GM18909 (cell line): ENCODE data around the gene ZIC4.

Source experiments
- ATAC-seq: cut with Tn5 transposase; IDR thresholded peaks from one replicate; pipeline ENCODE4 v1.9.1; 2021; ENCODE audit warnings: mild to moderate bottlenecking; ENCODE audit not compliant: unreplicated experiment, poor library complexity

The ZIC4 gene

GRCh38 chr3:147377412-147378367, 28.7 kb downstream of the ZIC4 start:
- ATAC-seq, result no peak

DNA sequence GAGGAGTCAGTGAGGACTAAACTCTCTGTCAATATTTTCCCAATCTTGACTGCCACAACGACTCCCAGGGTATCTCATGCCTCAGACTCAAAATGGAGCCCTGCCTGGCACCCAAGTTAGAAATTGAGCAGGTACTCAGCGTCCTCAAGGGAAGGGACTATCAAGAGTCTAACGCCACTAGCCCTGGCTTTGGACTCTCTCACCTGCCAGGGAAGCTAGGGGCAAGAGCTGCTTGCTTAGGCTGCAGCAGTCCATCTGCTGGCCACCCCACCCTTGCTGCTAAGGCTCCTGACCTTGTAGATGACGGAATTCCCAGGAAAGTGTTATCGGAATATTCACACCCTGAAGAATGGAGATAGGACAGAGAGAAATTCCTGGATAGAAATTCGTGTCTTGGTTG, 33.0 kb downstream of the ZIC4 start:
- ATAC-seq, result no peak

GRCh38 chr3:147372525-147373027, 33.8 kb downstream of the ZIC4 start:
- ATAC-seq, result no peak

DNA sequence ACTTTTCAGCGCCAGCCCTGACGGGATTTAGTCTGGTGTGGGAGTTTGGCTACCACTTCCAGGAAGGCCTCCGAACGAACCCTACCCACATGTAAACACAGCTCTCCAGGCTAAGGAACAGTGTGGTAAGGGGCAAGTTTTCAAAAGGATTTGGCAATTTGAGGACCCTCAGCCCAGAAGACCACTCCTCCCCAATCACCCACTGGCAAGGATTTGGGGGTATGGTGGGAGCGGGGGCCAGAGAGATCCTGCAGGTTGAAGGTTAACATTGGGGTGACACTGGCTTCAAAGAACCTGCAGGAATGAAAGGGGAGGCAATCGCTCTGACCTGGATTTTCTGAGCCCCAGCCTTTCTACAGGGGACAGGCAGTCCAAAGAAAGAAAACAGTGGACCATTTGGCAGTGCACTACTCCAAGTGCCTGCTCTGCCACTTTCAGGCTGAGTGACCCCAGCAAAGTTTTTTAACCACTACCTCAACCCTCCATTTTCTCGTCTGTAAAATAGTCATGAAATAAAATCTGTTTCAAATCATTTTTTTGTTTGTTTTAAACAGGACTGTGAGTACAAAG, 34.5 kb downstream of the ZIC4 start:
- no peak for ATAC-seq

GRCh38 chr3:147371140-147371539, 35.2 kb downstream of the ZIC4 start:
- no peak for ATAC-seq

GRCh38 chr3:147370349-147370748, 36.0 kb downstream of the ZIC4 start:
- ATAC-seq, result no peak

DNA sequence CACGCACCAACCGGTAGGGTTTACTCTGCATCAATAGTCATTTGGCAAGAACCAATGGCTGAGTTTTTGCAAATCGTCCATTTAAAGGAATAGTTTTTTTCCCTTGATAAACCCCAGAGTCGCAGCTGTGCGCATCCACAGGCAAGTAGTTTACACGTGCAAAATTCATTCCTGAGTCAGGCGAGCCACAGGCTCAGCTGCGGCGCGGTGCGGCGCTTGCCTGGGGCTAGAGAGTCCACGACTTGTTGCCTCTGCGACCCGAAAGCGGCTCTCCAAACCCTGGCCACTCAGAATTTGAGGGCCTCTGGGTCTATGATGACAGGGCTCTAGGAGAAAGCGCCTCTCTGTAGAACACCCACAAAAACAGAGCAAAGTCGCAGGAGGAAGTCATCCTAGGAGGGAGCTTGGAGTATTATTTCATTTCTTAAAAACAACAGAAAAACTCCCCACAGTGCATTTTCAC, 36.7 kb downstream of the ZIC4 start:
- no peak for ATAC-seq

GRCh38 chr3:147369231-147369630, 37.1 kb downstream of the ZIC4 start:
- no peak for ATAC-seq

DNA sequence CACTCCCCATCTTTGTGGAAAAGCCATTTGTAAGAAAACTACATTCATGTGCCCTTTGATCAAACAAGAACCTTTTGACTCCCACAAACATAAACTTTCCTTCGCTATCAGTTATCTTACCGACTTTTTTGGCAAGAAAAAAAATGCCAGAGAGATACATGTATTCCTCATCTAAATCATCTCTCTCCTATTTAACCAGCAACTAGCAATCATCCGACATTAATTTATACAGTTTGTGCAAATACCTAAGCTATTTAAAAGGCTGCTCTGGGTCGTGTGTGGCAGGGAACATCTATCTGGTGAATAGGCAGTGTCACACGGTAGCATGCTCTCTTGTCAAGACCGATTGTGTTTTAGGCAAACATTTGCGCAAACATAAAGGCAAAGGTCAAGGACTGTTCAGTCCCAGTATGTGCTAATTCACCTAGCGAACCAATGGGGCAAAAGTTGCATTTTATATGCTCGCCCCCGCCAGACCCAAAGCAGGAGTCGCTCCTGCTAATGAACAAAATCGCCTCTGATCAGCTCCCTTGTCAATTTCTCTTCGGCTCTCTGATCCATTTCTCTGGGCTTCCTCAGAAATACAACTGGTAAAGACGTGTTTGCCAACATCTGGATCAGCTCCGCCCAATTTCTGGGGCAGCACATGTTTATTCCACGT, 37.7 kb downstream of the ZIC4 start:
- ATAC-seq, result no peak

GRCh38 chr3:147368151-147368550, 38.2 kb downstream of the ZIC4 start:
- ATAC-seq, result no peak

DNA sequence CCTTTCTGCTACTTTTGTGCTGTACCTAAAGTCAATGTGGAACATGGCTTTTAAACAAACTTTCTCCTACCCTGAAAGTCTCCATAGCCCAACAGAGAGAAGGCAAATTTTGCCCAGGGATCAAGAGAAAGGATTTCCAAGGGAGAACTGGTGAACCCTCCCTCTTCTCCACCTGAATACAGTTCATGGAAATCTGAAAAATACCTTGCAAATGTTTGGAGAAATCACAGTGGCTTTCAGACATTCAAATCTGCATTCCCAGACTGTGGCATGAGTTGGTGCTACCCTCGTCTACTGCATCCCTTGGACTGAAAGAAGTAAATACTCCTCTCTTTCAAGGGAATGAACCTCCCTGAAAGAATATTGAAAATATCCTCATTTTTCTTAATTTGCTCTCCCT, 38.7 kb downstream of the ZIC4 start:
- ATAC-seq, result no peak

- ATAC-seq, result no peak
These were observed 40.9 kb downstream of the ZIC4 start for GRCh38 chr3:147365196-147366115.

DNA sequence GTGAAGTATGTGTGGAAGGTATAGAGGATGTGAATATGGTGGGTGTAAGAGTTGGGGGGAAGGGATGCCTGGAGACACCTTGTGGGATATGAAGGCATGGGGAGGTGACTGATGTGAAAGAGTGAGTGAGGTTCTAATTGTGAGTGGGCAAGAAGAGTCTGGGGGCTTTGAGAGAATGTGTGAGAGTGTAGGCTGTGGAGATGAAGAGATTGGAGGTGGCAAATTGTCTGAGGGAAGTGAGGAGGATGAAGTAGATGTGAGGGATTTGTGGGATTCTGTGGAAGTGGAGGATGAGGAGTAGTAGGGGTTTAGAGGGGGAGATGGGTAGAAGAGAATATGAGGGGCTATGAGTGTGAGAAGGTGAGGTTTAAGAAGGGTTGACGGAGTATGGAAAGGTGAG, 41.6 kb downstream of the ZIC4 start:
- ATAC-seq, result no peak

DNA sequence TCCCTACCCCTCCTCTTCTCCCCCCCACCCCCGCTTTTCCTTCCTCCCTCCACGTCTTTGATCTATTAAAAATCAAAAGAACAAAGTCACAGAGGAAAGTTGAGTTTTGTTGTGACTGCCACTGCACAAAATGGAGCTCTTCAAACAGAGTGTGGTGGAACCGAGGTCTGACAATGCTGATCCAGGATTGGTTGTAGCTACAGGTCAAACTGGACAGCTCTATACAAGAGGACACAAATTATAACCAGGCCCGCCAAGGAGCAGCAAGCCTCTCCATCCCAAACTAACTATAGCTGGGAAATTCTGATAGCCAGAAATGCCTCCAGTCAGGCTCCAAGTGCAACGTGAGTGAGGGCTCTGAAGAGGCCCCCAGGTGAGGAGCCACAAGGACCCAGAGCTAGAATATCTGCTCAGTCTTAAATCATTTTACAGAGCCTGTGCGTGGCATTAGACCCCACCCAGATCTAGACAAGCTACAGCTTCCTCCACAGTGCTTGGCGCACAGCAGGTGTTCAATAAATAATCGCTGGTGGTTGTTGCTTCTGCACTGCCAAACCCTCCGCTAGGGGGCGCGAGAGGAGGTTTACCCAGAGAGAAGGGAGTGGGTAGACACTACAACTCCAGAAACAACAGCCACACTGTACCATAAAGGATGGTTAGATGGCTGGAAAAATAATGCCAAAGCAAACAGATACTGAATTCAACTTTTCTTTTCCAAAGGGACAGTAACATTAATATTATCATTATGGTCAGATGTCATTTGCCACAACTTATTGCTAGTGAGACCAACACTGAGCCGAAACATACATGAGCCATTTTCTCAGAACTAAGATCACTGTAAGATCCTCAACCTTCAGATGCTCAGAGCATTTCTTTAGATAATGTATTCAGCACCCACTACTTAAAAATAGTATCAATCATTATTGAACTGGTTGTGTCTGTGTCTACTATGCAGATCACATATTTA, 44.6 kb downstream of the ZIC4 start:
- ATAC-seq, result peak; percentile 79

- ATAC-seq, result no peak
These were observed 45.5 kb downstream of the ZIC4 start for GRCh38 chr3:147360646-147361453.

DNA sequence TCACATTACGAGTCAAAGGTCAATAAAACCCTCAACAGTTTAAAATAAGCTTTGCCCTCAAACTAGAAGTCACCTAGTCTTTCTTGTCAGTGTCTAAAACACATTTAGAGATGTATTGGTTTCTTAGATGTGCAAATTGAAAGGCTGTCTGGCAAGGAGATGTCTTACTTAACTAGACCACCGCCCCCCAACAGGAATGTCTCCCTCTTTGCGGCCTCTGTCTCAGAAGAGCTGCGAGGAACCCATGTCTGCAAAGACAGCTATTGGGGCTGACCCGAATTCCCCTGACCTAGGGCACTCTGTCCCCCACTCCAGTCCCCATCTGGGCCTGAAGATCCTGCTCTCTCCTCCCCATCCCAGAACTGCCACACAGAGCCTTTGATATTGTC, 46.3 kb downstream of the ZIC4 start:
- ATAC-seq, result no peak

DNA sequence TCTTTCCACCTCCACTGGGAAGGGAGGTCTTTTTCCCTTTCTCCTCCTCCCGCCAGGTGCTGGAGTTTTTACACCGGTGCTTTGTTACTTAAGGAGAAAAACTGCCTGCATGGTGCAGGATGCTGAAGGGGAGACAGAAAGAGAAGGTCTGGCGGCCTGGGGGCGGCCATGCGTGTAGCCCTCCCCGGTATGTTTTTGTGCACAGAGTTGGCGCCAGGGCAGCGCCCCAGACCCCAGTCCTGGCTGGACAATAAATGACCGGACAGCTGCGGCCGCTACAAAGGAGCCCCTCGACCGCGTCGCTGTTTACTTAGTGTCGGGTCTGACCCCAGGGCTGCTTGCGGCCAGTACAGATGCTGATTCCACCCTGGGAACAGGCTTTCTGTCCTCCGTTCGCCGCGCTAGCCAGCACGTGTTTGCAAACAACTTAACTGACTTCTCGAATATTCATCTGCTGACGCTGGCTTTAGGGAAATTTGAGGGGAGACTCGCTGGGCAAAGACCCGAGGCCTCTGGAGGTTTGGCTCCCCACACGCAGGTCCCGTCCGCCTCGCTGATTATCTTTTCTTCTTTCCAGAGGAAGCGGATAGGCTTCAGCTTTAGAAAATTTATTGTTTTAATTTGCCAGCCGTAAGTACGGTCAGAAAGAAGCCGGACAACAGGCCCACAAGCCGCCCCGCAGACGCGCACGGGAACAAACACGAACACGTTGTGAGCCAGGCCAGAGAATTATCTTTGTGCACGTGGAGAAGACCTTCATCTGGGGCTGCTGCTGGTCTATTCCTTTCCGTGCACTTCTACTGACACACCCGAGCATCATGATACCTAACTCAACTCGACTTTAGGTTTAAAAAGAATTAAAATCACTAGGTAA, 46.9 kb downstream of the ZIC4 start:
- ATAC-seq, result no peak
